ENCODE data around the gene C5AR2. TPM values are rescaled to one million over a fixed set of nuclear protein-coding genes. Genes with fewer than 3 reads are reported as not detected.

Gene C5AR2
- total and polyA plus RNA-seq, 2 experiments from 2014 or later, result 0.28 TPM; not detected in 1

GRCh38 chr19:47362321-47362720 lies 30.3 kb downstream of the C5AR2 start (continued):
- no peak for TF ChIP-seq ZNF462 (CRISPR knock-in tag; IDR thresholded peaks at IDR 0.05)
- no peak for TF ChIP-seq REST (IDR thresholded peaks at IDR 0.05; ENCODE audit: unreplicated experiment)

GRCh38 chr19:47363758-47364531 lies 32.0 kb downstream of the C5AR2 start:
- H3K9me3 Mint-ChIP-seq, result no peaks in the 10 kb centered on the region
- H3K4me3 Mint-ChIP-seq, result no peak overlapping the region
- Histone ChIP-seq H3K27ac (ENCODE audit: low read depth) (no peak overlapping the region), H4K20me1 (replicated peaks; ENCODE audit: insufficient read depth) (peaks cover under 1% of the 10 kb centered on the region; the same call in 1 of the 2 replicates), H3K36me3 (ENCODE audit: insufficient read depth) (peaks cover 47% of the 10 kb centered on the region), H3F3A (replicated peaks; ENCODE audit: low read depth) (no peaks in the 10 kb centered on the region; the same call in 1 of the 2 replicates), H3K79me2 (replicated peaks; ENCODE audit: insufficient read depth) (no peaks in the 10 kb centered on the region), H2AFZ (no peak overlapping the region), H3K4me1 (ENCODE audit: insufficient read depth) (no peaks in the 10 kb centered on the region), H3K27me3 (ENCODE audit: insufficient read depth) (no peaks in the 10 kb centered on the region), H3K4me3 (no peak overlapping the region), H3K4me2 (no peak overlapping the region), H3K9me2 (ENCODE audit: insufficient read depth) (no peaks in the 10 kb centered on the region)
- no peaks in the 10 kb centered on the region for H3K27me3 Mint-ChIP-seq (ENCODE audit: insufficient read depth, low read depth, poor library complexity)
- peak; percentile 81 for ATAC-seq
- no peak overlapping the region for H3K27ac Mint-ChIP-seq
- peak; percentile 58 for DNase-seq (ENCODE audit: low spot score)
- H3K36me3 Mint-ChIP-seq (ENCODE audit: low read depth), result peaks cover 79% of the 10 kb centered on the region
- no peaks in the 10 kb centered on the region for H3K4me1 Mint-ChIP-seq
- TF ChIP-seq ZNF114 (CRISPR knock-in tag; IDR thresholded peaks at IDR 0.05), result no peak
- no peak for TF ChIP-seq NANOG (IDR thresholded peaks at IDR 0.05; ENCODE audit: borderline replicate concordance)
- no peak for TF ChIP-seq ZNF331 (CRISPR knock-in tag; IDR thresholded peaks at IDR 0.05; ENCODE audit: low read depth)
- no peak for TF ChIP-seq JUNB (IDR thresholded peaks at IDR 0.05; ENCODE audit: unreplicated experiment)
- no peak for TF ChIP-seq CTCF (conservative IDR thresholded peaks at IDR 0.05; ENCODE audit: low read depth in 2 of 2)

Data from GM23338 (cell line).